Measurements from ENCODE around the gene RRM2.
"Not testable (repeated sequence)": the region's sequence is repeated elsewhere in the genome, so short reads cannot be mapped to it uniquely, and the experiment has no call there.

RRM2 gene

GRCh38 chr2:10091889-10092244 is 30.7 kb upstream of the RRM2 start:
- not testable (repeated sequence) for DNase-seq

- no peak for DNase-seq
These were observed 28.2 kb upstream of the RRM2 start for GRCh38 chr2:10094271-10094814.

GRCh38 chr2:10095175-10095574 is 27.4 kb upstream of the RRM2 start:
- no peak for DNase-seq

GRCh38 chr2:10096641-10097040 is 25.9 kb upstream of the RRM2 start:
- no peak for DNase-seq

- DNase-seq = peak; percentile 29
These were observed 25.0 kb upstream of the RRM2 start for GRCh38 chr2:10097352-10098148.

- DNase-seq = no peak
These were observed 21.0 kb upstream of the RRM2 start for GRCh38 chr2:10101491-10101890.

- no peak for DNase-seq
These were observed 19.4 kb upstream of the RRM2 start for GRCh38 chr2:10103179-10103578.

GRCh38 chr2:10104906-10105305 is 17.6 kb upstream of the RRM2 start:
- not testable (repeated sequence) for DNase-seq

GRCh38 chr2:10109311-10109710 is 13.2 kb upstream of the RRM2 start:
- DNase-seq = no peak

- DNase-seq = no peak
These were observed 3.6 kb upstream of the RRM2 start for GRCh38 chr2:10119027-10119325.

GRCh38 chr2:10119601-10120157 is 2.9 kb upstream of the RRM2 start:
- no peak for DNase-seq

GRCh38 chr2:10120158-10120876 is 2.2 kb upstream of the RRM2 start:
- peak; percentile 96 for DNase-seq

- DNase-seq = no peak
These were observed 1.5 kb upstream of the RRM2 start for GRCh38 chr2:10120877-10121574.

GRCh38 chr2:10123281-10123680 is 742 bp downstream of the RRM2 start:
- peak; percentile 8 for DNase-seq

- DNase-seq = no peak
These were observed 2.1 kb downstream of the RRM2 start for GRCh38 chr2:10124538-10125045.

- DNase-seq = no peak
These were observed 3.5 kb downstream of the RRM2 start for GRCh38 chr2:10125842-10126631.

- no peak for DNase-seq
These were observed 4.1 kb downstream of the RRM2 start for GRCh38 chr2:10126632-10127026.

GRCh38 chr2:10128420-10128819 is 5.9 kb downstream of the RRM2 start:
- DNase-seq = no peak

- no peak for DNase-seq
These were observed 7.0 kb downstream of the RRM2 start for GRCh38 chr2:10129490-10129889.

- DNase-seq = no peak
These were observed 9.6 kb downstream of the RRM2 start for GRCh38 chr2:10132043-10132575.

GRCh38 chr2:10132596-10132995 is 10.1 kb downstream of the RRM2 start:
- no peak for DNase-seq

- DNase-seq = no peak
These were observed 10.6 kb downstream of the RRM2 start for GRCh38 chr2:10132996-10133647.
